Measurements from ENCODE around the gene ATAT1. TPM values are rescaled to one million over a fixed set of nuclear protein-coding genes. Genes with fewer than 3 reads are reported as not detected.

The ATAT1 gene
- total RNA-seq, 2 experiments from 2014 or later, result 10.4 to 17.8 TPM

GRCh38 chr6:30598912-30599624 is 27.6 kb upstream of the ATAT1 start:
- ChIA-PET CTCF (ENCODE audit: unreplicated experiment) (no interaction called here), POLR2A (interaction anchor here (6.3 kb wide), 1 partner anchor 14 kb away, joined by 38 read pairs; no protein-coding TSS in a partner anchor)
- DNase-seq (ENCODE audit: low spot score), result no peak
- H3K4me1 ChIP-seq (ENCODE audit: insufficient read depth, low read length, poor library complexity, severe bottlenecking), result no peaks in the 10 kb centered on the region
- H3K9me2 ChIP-seq (ENCODE audit: insufficient read depth, low read length), result no peaks in the 10 kb centered on the region
- intact Hi-C loops (cut with micrococcal nuclease; ENCODE audit: unreplicated experiment), result no loop called here
- H3K27ac ChIP-seq (ENCODE audit: low read depth, low read length, poor library complexity, severe bottlenecking), result no peak overlapping the region
- H3K9me3 ChIP-seq (ENCODE audit: low read length), result no peaks in the 10 kb centered on the region
- H3K36me3 ChIP-seq (ENCODE audit: insufficient read depth, low read length), result peaks cover 81% of the 10 kb centered on the region
- no peaks in the 10 kb centered on the region for H3K79me2 ChIP-seq (ENCODE audit: insufficient read depth, low read depth, low read length)
- H3K4me2 ChIP-seq (ENCODE audit: low read length), result no peak overlapping the region
- H4K20me1 ChIP-seq (ENCODE audit: insufficient read depth, low read length), result no peaks in the 10 kb centered on the region
- H3K4me3 ChIP-seq (ENCODE audit: low read depth, low read length, poor library complexity, severe bottlenecking), result no peak overlapping the region
- no TSS peak for BruUV-seq (replicated peaks)
- no peak overlapping the region for H2AFZ ChIP-seq (ENCODE audit: low read length)
- TF ChIP-seq CTCF (conservative IDR thresholded peaks at IDR 0.05; ENCODE audit: low read length), result no peak
- TF ChIP-seq EZH2phosphoT487 (IDR thresholded peaks at IDR 0.05; ENCODE audit: borderline replicate concordance, low read depth, low read length), result no peak

GRCh38 chr6:30599625-30600324 is 26.9 kb upstream of the ATAT1 start:
- BruUV-seq (replicated peaks), result no TSS peak
- H3K79me2 ChIP-seq (ENCODE audit: insufficient read depth, low read depth, low read length), result no peaks in the 10 kb centered on the region
- ChIA-PET CTCF (ENCODE audit: unreplicated experiment) (no interaction called here), POLR2A (interaction anchor here (6.3 kb wide), 1 partner anchor 14 kb away, joined by 38 read pairs; no protein-coding TSS in a partner anchor)
- TF ChIP-seq EZH2phosphoT487 (IDR thresholded peaks at IDR 0.05; ENCODE audit: borderline replicate concordance, low read depth, low read length) (no peak), CTCF (conservative IDR thresholded peaks at IDR 0.05; ENCODE audit: low read length) (no peak)
- no peak for DNase-seq (ENCODE audit: low spot score)
- no peaks in the 10 kb centered on the region for H3K9me2 ChIP-seq (ENCODE audit: insufficient read depth, low read length)
- no peak overlapping the region for H3K4me2 ChIP-seq (ENCODE audit: low read length)
- H4K20me1 ChIP-seq (ENCODE audit: insufficient read depth, low read length), result no peaks in the 10 kb centered on the region
- no peaks in the 10 kb centered on the region for H3K9me3 ChIP-seq (ENCODE audit: low read length)
- no peak overlapping the region for H3K4me3 ChIP-seq (ENCODE audit: low read depth, low read length, poor library complexity, severe bottlenecking)
- peaks cover 81% of the 10 kb centered on the region for H3K36me3 ChIP-seq (ENCODE audit: insufficient read depth, low read length)
- intact Hi-C loops (cut with micrococcal nuclease; ENCODE audit: unreplicated experiment), result no loop called here
- H3K4me1 ChIP-seq (ENCODE audit: insufficient read depth, low read length, poor library complexity, severe bottlenecking), result no peaks in the 10 kb centered on the region
- no peak overlapping the region for H3K27ac ChIP-seq (ENCODE audit: low read depth, low read length, poor library complexity, severe bottlenecking)
- H2AFZ ChIP-seq (ENCODE audit: low read length), result no peak overlapping the region

All from OCI-LY7 (cell line).